SH-SY5Y (cell line): Measurements from ENCODE around the gene CCDC9B.

ENCODE experiments used
- GATA2 ChIP-seq: IDR thresholded peaks from 2 replicates; pipeline ENCODE4 v1.6.1; 2011; ENCODE audit warnings: mild to moderate bottlenecking, low read depth, low read length
- GATA3 ChIP-seq: IDR thresholded peaks from 2 replicates; pipeline ENCODE4 v1.6.1; 2011; ENCODE audit warnings: low read depth, mild to moderate bottlenecking, low read length, moderate library complexity

GRCh38 chr15:40365016-40365415 is 24.3 kb upstream of the CCDC9B start:
- TF ChIP-seq GATA2 = no peak
- no peak for TF ChIP-seq GATA3
